Epithelial cell of proximal tubule (primary cell): ENCODE data around the gene ABTB2. TPM values are rescaled to one million over a fixed set of nuclear protein-coding genes. Genes with fewer than 3 reads are reported as not detected.

Source experiments
- DNase-seq: peaks from one replicate; pipeline ENCODE4 v3.0.0-alpha.2; 2011; ENCODE audit warnings: low read depth
- H3K4me3 ChIP-seq: 2 replicates; pipeline ENCODE4 v1.5.1; 2011; ENCODE audit warnings: low read depth, mild to moderate bottlenecking, low read length
- total RNA-seq: library from RNA; depleted of rRNA; stranded (reverse); fragments of >200 nt; gene quantifications from 2 replicates; pipeline ENCODE4 v1.2.3, GENCODE V29; 2015
- TF ChIP-seq, protein P1 (sequence below): conservative IDR thresholded peaks from 2 replicates; pipeline ENCODE4 v1.5.1; 2012; ENCODE audit warnings: low read depth, mild to moderate bottlenecking, low read length

The ABTB2 gene
- total RNA-seq, 1 donor from 2014 or later, result 17.6 TPM

- no peak for DNase-seq
- no peak overlapping the region for H3K4me3 ChIP-seq
- TF ChIP-seq, protein P1, sequence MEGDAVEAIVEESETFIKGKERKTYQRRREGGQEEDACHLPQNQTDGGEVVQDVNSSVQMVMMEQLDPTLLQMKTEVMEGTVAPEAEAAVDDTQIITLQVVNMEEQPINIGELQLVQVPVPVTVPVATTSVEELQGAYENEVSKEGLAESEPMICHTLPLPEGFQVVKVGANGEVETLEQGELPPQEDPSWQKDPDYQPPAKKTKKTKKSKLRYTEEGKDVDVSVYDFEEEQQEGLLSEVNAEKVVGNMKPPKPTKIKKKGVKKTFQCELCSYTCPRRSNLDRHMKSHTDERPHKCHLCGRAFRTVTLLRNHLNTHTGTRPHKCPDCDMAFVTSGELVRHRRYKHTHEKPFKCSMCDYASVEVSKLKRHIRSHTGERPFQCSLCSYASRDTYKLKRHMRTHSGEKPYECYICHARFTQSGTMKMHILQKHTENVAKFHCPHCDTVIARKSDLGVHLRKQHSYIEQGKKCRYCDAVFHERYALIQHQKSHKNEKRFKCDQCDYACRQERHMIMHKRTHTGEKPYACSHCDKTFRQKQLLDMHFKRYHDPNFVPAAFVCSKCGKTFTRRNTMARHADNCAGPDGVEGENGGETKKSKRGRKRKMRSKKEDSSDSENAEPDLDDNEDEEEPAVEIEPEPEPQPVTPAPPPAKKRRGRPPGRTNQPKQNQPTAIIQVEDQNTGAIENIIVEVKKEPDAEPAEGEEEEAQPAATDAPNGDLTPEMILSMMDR, result no peak
Measured at GRCh38 chr11:34259087-34259486, 98.7 kb downstream of the ABTB2 start.

GRCh38 chr11:34256626-34257025 is 101.2 kb downstream of the ABTB2 start:
- TF ChIP-seq, protein P1, result no peak
- H3K4me3 ChIP-seq, result no peak overlapping the region
- DNase-seq, result no peak

DNA sequence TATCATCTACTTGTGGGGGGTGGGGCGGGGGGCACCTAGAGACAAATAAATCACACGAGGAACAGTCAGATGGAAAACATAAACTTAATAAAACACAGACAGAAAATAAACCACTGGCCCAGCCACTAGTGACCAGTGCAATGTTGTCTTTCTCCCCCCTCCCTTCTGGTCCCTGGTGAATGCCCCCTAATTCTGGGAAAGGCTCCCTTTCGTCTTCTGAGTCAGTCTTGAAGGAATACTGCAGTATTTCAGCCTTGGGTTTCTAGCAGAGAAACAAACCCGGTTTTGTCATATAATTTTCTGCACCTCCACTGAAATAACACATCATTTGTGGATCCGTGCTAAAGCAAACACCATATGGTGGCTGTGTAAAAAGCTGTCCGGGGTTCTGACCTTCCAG is 101.7 kb downstream of the ABTB2 start:
- H3K4me3 ChIP-seq, result no peak overlapping the region
- TF ChIP-seq, protein P1, result no peak
- DNase-seq, result no peak

DNA sequence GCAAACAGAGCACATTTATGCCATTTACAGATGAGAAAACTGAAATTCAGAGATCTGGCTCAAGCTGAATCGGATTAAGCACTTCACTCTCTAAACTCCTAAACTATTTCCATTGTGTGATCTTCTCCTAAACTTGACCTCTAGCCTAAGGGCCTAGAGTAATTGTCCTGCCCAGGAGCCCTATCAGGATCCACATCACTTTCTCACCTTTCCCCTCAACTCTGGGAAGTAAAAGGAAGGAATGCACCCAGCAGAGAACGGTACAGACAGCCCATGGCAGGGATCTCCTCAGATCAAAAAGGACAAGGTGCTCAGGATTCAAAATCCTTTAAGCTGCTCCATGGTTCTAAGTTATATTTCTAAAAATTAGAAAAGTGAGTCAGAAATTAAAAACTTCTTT is 102.7 kb downstream of the ABTB2 start:
- DNase-seq, result no peak
- TF ChIP-seq, protein P1, result no peak
- H3K4me3 ChIP-seq, result no peak overlapping the region

GRCh38 chr11:34254011-34254410 is 103.8 kb downstream of the ABTB2 start:
- H3K4me3 ChIP-seq, result no peak overlapping the region
- TF ChIP-seq, protein P1, result no peak
- no peak for DNase-seq

DNA sequence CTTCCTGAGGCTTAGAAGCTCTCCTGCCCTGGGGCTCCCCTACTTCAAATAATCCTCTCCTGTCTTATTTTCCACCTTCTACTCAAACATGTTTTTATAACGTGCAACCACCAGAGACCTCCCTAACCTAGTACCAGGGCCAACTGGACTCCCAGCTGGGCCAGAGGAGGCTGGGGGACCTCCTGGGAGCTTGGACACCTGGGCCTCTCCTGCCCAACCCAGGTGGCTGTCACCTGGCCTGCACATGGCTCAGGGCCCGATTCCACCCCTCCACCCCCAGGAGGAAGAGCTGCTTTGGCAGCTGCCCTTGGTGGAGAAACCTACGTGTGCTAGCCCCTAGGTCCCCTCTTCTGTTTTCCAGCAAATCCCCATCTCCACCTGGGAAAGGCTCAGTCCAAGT is 105.2 kb downstream of the ABTB2 start:
- TF ChIP-seq, protein P1, result no peak
- no peak overlapping the region for H3K4me3 ChIP-seq
- no peak for DNase-seq

GRCh38 chr11:34252015-34252414 is 105.8 kb downstream of the ABTB2 start:
- H3K4me3 ChIP-seq, result no peak overlapping the region
- DNase-seq, result no peak
- TF ChIP-seq, protein P1, result no peak
